Glomerular endothelial cell (primary cell): Measurements from ENCODE around the gene GPR153. TPM values are rescaled to one million over a fixed set of nuclear protein-coding genes. Genes with fewer than 3 reads are reported as not detected.

Experiments
- DNase-seq: peaks from one replicate; pipeline ENCODE4 v3.0.0-alpha.2; 2011; ENCODE audit warnings: low read depth, low spot score; ENCODE audit errors: extremely low read depth
- total RNA-seq: library from RNA; depleted of rRNA; stranded (reverse); fragments of >200 nt; gene quantifications from 2 replicates; pipeline ENCODE4 v1.2.3, GENCODE V29; 2015

Gene GPR153
- total RNA-seq, 1 donor from 2014 or later: 4.3 TPM

DNA sequence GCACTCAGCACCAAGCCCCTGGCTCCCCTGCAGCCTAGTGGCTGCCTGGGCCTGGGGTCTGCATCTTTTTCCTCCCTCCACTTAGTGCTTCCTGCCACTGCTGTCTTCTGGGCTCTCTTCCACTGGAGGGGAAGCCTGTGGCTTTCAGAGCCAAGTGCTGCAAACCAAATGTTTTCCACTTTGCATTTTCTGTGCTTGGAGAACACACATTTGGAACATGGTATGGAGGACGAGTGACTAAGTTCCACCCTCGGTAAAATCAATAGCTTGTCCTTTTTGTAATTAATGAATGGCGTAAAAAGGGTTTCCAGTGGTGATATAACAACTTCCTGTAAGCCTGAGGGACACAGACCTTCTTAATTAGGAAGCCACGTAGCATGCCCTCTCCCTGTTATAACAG, 10.1 kb upstream of the GPR153 start:
- no peak for DNase-seq

DNA sequence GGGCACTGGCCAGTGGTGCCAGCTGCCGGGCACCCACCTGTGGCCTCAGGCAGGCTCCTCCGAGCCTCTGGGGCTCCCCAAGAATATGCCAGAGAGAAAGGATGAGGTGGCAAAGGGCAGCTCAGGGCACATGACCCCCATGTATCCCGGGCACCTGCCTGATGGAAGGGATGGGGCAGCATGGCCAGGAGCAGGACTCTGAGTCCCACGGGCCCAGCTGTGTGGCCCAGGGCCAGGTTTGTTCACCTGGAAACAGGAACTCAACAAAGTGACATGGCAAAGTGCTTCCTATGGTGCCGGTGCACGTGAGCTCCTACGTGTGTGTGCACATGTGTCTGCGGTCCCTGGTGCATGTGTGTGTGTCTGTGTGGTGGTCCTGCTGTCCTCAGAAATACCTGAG, 9.5 kb upstream of the GPR153 start:
- no peak for DNase-seq

DNA sequence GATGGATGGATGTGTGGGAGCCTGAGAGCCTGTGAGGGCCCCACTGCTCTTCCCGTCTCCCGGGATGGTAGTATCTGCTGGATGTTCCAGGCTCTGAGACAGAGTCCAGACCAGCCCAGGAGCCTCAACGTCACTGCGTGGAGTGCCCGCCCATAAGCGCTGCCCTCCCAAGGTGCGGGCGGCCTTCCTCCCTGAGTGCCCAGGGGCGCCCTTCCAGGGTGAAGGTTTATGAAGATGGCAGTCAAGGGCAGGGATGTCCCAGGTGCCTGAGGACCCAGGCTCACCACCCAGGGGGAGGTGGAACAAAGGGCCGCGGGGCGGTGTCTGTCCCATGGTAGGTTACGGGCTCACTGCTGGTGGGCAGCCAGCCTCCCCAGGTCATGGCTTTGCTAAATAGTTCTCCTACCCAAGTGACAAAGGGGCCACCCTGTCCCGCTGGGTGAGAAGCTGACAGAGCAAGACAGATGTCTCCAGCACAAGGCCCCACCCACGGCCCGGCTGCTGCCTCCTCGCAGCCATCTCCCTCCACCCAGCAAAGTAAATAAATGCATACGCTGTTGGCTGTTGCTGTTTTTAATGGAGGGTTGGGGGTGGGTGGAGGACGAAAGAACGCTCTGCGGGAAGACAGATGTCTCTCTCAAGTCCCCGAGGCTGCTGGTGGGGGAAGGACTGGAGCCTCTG, 9.0 kb upstream of the GPR153 start:
- DNase-seq: no peak

GRCh38 chr1:6269296-6269695, 8.4 kb upstream of the GPR153 start:
- DNase-seq: no peak

- DNase-seq: no peak
These were observed 7.5 kb upstream of the GPR153 start for GRCh38 chr1:6268415-6268814.

GRCh38 chr1:6267686-6268322, 6.9 kb upstream of the GPR153 start:
- DNase-seq: no peak

GRCh38 chr1:6266641-6267040, 5.7 kb upstream of the GPR153 start:
- no peak for DNase-seq

DNA sequence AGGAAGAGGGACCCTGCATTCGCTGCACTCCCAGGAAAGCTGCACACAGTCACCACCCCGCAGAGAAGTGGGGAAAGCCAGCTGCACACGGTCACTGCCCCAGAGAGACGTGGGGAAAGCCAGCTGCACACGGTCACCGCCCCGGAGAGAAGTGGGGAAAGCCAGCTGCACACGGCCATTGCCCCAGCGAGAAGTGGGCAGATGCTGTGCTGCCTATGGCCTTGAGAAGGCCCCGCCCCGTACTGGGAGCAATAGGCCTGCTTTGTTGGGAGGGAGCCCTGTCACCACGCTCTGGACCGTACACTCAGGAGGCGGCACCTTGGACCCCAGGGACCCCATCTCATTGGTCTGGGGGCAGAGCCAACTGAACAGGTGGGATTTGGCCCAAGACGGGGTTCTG, 4.3 kb upstream of the GPR153 start:
- DNase-seq: no peak

- DNase-seq: no peak
These were observed 2.8 kb upstream of the GPR153 start for GRCh38 chr1:6263716-6264115.

- DNase-seq: no peak
These were observed 1.9 kb upstream of the GPR153 start for GRCh38 chr1:6262555-6263420.

GRCh38 chr1:6261615-6261995, 707 bp upstream of the GPR153 start:
- no peak for DNase-seq

DNA sequence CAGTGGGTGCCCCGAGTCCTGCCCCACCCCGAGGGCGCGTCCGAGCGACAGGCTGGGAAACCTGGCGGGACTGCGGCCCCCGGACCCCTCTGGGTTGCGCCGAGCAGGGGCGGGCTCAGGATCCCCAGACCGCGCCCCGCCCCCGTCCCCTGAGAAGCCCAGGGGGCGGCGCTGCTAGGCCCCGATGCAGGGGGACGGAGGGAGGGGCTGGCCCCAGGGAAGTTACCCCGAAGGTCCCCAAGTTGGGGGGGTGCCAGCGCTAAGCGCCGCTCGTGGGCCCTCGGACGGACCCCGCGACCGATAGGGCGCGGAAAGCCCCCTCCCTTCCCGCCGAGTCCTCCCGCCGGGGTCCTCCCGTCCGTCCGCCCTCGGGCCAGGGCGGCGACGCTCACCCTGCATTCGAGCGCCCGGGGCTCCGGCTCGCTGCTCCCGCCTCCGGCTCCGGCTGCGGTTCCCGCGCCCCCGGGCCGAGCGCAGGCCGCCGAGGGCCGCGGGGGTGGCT, 414 bp downstream of the GPR153 start:
- DNase-seq: no peak

GRCh38 chr1:6259491-6260362, 1.2 kb downstream of the GPR153 start:
- no peak for DNase-seq

DNA sequence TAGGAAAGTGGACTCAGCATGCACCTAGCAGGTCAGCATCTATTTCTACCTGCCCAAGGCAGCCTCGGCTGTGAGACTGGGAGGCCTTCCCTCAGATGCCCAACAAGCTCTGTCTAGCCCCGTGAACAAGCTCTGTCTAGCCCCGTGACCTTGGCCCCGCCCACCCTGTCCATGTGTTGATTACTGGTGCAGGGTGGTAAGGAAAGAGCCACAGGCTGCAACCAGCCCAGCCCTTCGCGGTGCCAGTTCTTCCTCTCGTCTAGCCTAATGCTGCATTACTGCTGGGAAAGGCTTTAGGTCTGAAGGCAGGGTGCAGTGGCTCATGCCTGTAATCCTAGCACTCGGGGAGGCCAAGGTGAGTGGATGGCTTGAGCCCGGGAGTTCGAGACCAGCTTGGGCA, 2.2 kb downstream of the GPR153 start:
- no peak for DNase-seq

- no peak for DNase-seq
These were observed 3.3 kb downstream of the GPR153 start for GRCh38 chr1:6257541-6258069.

DNA sequence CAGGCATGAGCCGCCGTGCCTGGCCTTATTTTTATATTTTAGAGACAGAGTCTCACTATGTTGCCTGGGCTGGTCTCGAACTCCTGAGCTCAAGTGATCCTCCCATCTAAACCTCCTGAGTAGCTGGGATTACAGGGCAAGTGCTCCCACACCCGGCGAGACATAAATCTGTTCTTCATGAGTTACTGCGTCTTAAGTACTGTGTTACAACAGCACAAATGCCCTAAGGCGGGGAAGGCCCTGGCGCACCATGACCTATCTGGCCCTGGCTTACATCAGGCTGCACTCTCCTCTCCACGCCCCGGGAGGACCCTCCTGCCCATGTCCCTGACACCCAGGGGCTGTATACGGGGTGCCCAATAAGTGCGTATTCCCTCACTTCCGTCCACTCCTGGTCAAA, 4.3 kb downstream of the GPR153 start:
- DNase-seq: no peak

- no peak for DNase-seq
These were observed 6.2 kb downstream of the GPR153 start for GRCh38 chr1:6254691-6255090.

DNA sequence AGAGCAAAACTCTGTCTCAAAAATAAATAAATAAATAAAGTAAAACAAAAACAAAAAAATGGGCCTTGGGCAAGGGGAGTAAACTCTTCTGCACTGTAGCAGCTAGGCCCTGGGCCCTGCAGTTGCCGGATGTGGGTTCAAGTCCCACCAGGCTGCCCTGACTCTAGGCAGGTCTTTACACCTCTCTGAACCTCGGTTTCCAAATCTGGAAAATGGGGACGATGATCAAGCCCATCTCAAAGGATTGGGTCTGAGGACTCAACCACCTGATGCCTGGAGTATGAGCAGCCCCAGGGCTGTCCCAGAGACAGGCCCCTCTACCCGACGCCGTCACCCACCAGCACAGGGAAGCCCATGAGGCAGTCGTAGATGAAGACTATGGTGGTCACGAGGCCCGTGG, 7.5 kb downstream of the GPR153 start:
- DNase-seq: no peak

DNA sequence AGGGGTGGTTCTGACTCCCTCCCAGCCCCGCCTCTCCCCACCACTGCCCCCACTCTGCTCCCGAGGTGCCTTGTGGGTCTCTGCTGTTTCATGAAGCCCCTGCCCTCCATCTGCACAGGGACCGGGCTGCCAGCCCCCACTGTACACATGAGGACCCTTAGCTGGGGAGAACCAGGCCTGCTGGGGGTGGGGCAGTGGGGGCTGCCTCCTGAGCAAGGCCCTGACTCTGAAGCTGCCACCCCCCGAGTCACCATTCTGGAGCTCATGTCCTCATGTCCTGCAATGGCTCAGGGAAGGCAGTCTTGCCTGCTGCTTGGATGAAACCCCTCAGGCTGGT, 8.6 kb downstream of the GPR153 start:
- DNase-seq: no peak

GRCh38 chr1:6251681-6252373, 9.1 kb downstream of the GPR153 start:
- no peak for DNase-seq
